M059J (cell line): ENCODE data around the gene RGS14. TPM values are rescaled to one million over a fixed set of nuclear protein-coding genes. Genes with fewer than 3 reads are reported as not detected.
"Not testable (repeated sequence)": the region's sequence is repeated elsewhere in the genome, so short reads cannot be mapped to it uniquely, and the experiment has no call there.

Experiments
- DNase-seq: peaks from one replicate; pipeline ENCODE4 v3.0.0-alpha.2; 2012; ENCODE audit warnings: low read depth
- total RNA-seq: library from RNA; depleted of rRNA; stranded (reverse); fragments of >200 nt; shearing (Covaris generic); gene quantifications from 2 replicates; pipeline ENCODE4 v1.2.3, GENCODE V29; 2014

Gene RGS14
- total RNA-seq, 1 experiment from 2014 or later: 11.5 TPM

DNA sequence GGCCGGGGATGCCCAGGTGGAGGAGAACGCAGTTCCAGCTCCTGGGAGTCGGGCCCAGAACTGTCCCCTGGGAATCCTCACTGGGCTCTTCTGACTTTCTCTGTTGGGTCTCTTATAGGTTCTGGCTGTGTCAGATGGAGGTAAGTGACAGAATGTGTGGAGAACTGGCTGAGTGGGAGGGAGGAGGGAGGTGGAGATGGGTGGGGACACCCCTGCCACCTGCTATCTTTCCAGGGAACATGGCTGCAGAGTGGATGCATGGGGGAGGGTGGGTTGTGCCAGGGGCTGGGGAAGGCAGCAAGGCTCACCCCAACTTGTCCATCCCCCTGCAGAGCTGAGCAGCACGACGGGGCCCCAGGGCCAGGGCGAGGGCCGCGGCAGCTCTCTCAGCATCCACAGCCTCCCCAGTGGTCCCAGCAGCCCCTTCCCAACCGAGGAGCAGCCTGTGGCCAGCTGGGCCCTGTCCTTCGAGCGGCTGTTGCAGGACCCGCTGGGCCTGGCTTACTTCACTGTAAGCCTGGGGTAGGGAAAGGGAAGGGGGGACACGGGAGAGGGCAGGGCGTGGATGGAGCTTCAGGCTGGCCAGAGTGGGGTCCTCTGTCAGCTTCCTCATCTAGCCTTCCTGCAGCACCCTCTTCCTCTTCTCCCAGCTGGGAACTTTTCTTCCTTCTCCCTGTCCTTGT lies 8.3 kb downstream of the RGS14 start:
- no peak for DNase-seq

DNA sequence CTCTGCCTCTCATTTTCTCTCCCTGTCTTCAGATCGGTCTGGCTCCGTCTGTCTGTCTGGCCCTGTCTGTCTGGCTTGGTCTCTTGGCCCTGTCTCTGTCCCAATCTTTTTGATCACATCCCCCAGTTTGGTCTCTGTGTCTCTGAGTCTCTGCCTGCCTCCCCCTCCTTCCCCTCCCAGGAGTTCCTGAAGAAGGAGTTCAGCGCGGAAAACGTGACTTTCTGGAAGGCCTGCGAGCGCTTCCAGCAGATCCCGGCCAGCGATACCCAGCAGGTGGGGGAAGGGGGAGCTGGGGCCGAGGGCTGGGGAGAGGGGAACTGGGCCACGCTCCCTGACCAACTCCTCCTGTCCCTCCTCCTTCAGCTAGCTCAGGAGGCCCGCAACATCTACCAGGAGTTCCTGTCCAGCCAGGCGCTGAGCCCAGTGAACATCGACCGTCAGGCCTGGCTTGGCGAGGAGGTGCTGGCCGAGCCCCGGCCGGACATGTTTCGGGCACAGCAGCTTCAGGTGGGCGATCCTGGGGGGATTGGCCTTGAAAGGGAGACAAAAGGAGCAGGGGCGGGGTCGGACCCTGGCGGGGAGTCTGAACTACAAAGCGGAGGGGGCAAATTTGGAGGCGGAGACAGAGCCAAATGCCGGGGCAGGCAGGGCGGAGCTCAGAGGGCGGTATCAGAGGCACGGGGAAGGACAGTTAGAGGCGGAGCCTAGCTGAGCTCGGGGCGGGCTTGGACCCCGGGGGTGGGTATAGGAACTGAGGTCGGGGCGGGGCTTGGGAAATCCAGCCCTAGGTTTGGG lies 9.0 kb downstream of the RGS14 start:
- DNase-seq: peak; percentile 65

DNA sequence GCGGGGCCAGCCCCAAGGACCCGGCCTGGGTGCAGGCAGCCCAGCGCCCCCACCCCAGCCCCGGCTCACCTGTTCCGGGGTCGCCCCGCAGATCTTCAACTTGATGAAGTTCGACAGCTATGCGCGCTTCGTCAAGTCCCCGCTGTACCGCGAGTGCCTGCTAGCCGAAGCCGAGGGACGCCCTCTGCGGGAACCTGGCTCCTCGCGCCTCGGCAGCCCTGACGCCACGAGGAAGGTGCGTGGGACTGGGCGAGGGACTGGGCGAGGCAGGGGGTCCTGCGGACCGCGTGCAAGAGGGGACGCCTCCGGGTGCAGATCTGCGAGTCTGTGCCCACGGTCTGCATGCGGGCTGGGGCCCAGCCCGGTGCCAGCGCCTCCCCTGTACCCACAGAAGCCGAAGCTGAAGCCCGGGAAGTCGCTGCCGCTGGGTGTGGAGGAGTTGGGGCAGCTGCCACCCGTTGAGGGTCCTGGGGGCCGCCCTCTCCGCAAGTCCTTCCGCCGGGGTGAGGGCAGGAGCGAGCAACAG lies 9.7 kb downstream of the RGS14 start:
- no peak for DNase-seq

- no peak for DNase-seq
These were observed 10.5 kb downstream of the RGS14 start for GRCh38 chr5:177367981-177368868.

DNA sequence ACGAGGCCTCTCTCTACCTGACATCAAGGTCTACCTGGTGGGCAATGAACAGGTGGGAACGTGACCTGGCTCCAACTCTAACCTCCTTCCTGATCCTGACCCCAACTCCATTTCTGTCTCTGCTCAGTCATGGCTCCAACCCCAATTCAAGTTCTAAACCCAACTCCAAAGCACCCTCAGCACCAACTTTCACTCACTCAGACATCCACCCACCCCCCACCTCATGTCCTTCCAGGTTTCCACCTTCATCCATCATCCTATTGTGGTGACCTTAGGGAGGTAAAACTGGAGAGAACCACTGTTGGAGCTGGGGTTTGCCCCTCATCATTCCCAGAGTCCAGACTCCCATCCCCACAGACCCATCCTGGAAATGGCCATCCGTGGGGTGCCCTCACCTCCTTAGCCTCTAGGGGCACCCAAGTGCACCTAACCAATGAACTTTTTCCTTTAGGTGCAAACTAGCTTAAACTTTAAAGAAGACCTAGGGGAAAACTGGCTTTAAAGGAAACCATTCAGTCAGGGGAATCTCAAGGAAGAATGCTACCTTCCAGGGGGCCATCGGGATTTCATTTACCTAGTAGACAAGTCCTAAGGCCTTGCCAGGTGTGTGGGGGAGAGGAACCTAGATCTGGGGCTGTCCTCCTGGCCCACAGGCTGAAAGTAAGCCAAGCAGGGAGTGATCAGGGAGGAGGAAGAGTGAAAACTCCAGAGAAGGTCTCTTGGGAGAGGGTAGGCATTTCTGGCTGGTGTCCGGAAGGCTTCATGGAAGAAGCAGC lies 11.3 kb downstream of the RGS14 start:
- peak; percentile 47 for DNase-seq

DNA sequence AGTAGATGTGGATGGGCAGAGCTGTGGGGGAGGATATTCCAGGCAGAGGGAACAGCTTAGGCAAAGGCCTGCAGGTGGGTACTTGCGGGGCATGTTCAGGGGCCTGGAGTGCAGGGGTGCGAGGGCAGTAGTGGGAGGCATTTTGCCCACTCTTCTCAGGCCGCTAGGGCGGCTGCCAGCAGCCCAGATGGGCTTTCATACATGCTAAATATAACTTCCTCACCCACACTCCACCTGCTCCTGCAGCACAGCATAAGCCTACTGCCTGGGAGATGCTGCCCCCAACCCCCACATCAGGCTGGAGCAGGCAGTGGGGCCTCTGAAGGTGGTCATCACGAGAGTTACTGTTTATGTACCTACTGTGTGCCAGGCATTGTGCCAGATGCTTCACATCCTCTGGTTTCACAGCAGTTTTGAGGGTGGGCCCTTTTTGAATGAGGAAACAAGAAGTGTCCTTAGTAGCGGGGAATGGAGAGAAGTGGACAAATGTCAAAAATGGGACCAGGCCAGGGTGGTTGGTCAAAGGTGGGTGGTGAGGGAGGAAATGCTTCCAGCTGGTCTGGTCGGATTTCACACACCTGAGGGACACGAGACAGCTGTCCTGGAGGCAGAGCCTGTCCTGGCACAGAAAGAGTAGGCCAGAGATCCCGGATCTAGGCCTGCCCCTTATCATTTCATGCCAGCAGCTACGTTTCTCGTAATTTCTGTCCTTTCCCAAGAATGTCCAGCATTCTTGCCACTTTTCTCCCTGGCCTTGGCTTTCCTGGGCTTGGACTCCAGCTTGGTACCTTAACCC lies 12.1 kb downstream of the RGS14 start:
- DNase-seq: no peak

DNA sequence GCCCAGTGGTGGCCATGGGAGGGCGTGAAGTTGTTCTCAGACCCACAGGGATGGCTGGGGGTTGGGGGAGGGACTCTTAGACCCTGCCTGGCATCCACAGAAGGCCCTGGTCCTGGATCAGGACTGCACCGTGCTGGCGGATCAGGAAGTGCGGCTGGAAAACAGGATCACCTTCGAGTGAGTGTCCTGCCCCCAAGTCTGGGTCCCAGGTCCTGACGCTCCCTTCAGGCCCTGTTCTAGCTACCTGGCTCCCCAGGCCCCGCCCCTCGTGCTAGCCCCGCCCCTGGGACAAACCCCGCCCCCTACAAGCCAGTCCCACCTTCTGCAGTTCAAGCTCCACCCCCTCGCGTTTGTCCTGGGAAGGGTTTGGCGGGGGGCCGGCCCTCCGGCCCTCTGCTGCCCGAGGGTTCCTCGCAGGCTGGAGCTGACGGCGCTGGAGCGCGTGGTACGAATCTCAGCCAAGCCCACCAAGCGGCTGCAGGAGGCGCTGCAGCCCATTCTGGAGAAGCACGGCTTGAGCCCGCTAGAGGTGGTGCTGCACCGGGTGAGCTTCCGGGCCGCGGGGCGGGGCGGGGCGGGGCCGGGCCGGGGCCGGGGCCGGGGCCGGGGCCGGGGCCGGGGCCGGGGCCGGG lies 12.9 kb downstream of the RGS14 start:
- peak; percentile 79 for DNase-seq

DNA sequence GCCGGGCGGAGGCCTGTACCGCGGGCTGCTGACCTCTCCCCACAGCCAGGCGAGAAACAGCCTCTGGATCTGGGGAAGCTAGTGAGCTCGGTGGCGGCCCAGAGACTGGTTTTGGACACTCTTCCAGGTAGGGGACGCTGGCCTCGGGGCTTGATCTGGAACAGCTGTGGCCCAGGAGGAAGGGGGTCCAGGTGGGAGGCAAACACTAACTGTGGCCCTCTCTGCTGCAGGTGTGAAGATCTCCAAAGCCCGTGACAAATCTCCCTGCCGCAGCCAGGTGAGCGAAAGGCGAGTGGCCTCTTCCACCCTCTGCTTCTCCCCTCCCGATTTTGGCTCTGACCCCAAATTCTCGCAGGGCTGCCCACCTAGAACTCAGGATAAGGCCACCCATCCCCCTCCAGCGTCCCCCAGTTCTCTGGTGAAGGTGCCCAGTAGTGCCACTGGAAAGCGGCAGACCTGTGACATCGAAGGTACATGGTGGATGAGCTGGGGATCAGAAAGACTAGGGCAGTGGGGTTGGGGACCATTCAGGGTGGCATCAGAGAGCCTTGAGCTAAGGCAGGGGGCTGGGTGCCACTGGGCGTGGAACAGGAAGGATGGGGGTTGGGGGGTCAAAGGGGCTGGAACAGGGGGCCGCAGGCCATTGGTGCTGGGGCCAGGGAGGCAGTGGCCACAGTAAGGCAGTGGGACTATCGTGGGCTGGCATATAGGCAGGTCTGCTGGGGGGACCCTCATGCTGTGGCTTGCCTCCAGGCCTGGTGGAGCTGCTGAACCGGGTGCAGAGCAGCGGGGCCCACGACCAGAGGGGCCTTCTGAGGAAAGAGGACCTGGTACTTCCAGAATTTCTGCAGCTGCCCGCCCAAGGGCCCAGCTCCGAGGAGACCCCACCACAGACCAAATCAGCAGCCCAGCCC lies 13.7 kb downstream of the RGS14 start:
- DNase-seq: no peak

- no peak for DNase-seq
These were observed 14.5 kb downstream of the RGS14 start for GRCh38 chr5:177372034-177372896.

DNA sequence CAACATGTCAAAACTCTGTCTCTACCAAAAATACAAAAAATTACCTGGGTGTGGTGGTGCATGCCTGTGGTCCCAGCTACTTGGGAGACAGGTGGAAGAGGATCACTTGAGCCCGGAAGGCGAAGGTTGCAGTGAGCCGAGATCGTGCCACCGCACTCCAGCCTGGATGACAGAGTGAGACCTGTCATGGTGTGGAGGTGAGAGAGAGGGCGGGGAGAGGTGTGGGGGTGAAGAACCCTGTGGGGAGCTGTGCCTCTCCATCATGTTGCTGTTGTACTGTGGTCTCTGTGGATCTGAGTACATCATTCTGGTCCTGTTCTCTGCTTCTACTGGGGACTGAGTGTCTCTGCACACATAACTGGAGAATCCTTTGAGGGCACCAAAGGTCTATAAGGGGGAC lies 15.2 kb downstream of the RGS14 start:
- no peak for DNase-seq

GRCh38 chr5:177373806-177374205 lies 16.1 kb downstream of the RGS14 start:
- DNase-seq: no peak

DNA sequence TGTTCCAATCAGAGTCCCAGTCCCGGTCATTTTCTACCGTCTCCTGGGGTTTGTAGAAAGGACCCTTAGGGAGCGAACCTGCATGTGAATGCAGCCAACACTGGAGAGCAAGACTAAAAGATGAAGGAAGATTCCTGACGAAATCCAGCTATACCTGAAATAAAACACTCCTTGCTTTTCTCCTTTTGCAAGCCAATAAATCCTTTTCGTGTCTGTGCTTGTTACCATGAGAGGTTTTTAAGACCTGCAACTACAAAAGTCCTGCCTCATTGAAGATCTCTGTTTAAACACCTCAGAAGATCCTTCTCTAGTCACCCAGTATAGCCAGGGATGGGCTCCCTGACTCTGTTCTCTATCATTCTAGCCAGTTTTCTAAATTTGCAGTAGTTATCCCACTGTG lies 16.5 kb downstream of the RGS14 start:
- no peak for DNase-seq

- not testable (repeated sequence) for DNase-seq
These were observed 17.8 kb downstream of the RGS14 start for GRCh38 chr5:177375516-177375915.

DNA sequence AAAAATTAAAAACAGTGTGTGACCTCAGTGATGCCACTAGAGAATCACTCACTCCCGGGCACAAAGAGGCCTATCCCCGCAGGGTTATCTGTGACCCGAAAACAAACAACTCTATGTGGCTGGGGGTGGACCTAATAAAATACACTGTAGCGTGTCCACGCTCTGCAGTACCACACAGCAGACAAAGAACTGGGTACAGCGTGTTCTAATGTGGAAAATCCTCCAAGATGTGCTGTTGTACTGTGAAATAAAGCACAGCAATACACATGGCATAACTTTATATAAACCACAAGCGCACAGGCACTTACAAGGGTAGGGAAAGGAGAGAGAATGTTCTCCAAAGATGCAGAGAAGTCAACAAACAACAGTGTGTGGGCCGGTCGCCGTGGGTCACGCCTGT lies 18.4 kb downstream of the RGS14 start:
- DNase-seq: no peak

- no peak for DNase-seq
These were observed 20.4 kb downstream of the RGS14 start for GRCh38 chr5:177377851-177378776.
